ENCODE results near the gene NPLOC4. TPM values are rescaled to one million over a fixed set of nuclear protein-coding genes. Genes with fewer than 3 reads are reported as not detected.

The NPLOC4 gene
- total RNA-seq, 2 donors from 2014 or later = 69.3 to 70.4 TPM

- Histone ChIP-seq H3K36me3 (peaks cover 60% of the 10 kb centered on the region), H3K27me3 (no peaks in the 10 kb centered on the region), H3K27ac (peak overlapping the region; percentile 4 to 37), H3K4me3 (no peak overlapping the region), H3K9me3 (no peaks in the 10 kb centered on the region), H3K4me1 (peaks cover 0 to 34% of the 10 kb centered on the region in 2 donors)
- TF ChIP-seq, protein P1, sequence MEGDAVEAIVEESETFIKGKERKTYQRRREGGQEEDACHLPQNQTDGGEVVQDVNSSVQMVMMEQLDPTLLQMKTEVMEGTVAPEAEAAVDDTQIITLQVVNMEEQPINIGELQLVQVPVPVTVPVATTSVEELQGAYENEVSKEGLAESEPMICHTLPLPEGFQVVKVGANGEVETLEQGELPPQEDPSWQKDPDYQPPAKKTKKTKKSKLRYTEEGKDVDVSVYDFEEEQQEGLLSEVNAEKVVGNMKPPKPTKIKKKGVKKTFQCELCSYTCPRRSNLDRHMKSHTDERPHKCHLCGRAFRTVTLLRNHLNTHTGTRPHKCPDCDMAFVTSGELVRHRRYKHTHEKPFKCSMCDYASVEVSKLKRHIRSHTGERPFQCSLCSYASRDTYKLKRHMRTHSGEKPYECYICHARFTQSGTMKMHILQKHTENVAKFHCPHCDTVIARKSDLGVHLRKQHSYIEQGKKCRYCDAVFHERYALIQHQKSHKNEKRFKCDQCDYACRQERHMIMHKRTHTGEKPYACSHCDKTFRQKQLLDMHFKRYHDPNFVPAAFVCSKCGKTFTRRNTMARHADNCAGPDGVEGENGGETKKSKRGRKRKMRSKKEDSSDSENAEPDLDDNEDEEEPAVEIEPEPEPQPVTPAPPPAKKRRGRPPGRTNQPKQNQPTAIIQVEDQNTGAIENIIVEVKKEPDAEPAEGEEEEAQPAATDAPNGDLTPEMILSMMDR (IDR thresholded peaks at IDR 0.05) = no peak
- DNase-seq (ENCODE audit: low spot score) = no peak
These were observed 27.2 kb downstream of the NPLOC4 start for GRCh38 chr17:81609541-81610311.

DNA sequence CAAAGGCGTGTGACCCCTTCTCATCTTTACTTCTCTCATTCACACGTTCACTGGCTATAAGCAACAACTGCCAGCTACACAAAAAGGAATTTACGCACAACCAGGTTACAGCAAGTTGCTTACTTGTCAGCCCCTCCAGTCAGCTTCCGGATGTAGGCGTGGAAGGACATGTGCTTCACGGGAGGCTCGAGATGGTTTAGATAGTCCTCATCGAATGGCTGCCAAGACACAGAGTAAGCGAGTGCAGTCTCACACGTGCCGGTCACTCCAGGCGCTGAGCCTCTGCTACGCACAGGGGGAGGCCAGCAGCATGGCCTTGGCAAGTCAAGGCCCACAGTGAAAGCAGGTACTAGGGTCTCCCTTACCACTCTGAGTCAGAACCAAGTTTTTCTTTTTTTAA, 28.3 kb downstream of the NPLOC4 start:
- Histone ChIP-seq H3K36me3 (peaks cover 71% of the 10 kb centered on the region), H3K4me3 (no peak overlapping the region), H3K9me3 (no peaks in the 10 kb centered on the region), H3K27ac (no peak overlapping the region), H3K4me1 (peaks cover 0 to 24% of the 10 kb centered on the region in 2 donors), H3K27me3 (no peaks in the 10 kb centered on the region)
- TF ChIP-seq, protein P1 (IDR thresholded peaks at IDR 0.05) = no peak
- no peak for DNase-seq (ENCODE audit: low spot score)

DNA sequence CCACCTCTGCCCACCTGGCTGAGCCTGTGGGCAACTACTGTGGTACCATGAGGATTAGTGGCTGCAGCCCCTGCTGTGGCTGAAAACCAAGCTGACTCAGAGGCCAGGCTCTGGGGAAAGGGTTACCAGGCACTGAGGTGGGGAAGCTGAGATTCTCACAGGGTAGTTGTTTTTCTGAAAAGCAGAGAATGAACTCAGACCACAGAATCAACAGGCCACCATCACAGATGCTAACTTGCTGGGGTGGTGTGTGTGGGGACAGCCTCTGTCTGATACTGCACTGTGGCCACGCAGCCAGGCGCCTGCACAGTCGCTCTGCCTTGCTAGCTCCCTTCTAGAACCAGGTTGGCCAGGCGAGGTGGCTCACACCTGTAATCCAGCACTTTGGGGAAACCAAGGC, 28.8 kb downstream of the NPLOC4 start:
- Histone ChIP-seq H3K27me3 (no peaks in the 10 kb centered on the region), H3K27ac (no peak overlapping the region), H3K4me3 (no peak overlapping the region), H3K36me3 (peaks cover 75% of the 10 kb centered on the region), H3K4me1 (peaks cover 0 to 22% of the 10 kb centered on the region in 2 donors), H3K9me3 (no peaks in the 10 kb centered on the region)
- DNase-seq (ENCODE audit: low spot score) = no peak
- TF ChIP-seq, protein P1 (IDR thresholded peaks at IDR 0.05) = no peak

GRCh38 chr17:81607431-81607830, 29.5 kb downstream of the NPLOC4 start:
- H3K36me3 ChIP-seq = peaks cover 75% of the 10 kb centered on the region

DNA sequence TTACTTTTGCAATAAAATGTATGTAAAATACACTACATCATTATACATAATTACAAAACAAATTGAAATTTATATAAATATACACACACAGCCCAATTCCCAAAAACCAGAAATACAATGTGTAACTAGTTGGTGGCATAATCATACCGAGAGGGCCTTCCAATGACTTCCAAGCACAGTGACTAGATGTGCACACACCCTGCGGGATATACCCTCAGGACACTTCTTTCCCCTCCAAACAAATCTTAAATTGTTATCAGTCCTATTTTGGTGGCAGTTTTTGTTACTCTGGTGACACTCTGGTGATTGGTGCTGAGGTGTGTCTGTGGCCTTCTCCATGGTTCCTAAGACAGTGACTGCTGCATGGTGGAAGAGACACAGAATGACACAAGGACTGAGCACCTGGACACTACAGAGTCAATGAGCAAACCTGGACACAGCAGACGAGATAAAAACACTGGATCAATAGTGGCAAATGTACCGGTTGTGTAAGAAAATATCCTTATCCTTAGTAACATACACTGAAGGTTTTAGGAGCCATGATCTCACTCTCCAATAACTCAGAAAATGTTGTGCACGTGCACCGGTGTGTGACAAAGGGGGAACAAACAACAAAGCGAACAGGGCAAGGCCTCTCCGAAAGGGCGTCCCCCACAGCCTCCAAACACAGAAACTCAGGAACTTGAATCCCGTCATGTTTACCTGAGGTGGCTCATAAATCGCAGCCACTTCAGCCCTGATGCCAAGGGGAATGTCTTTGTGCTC, 32.9 kb downstream of the NPLOC4 start:
- peaks cover 0 to 20% of the 10 kb centered on the region in 2 donors for H3K4me1 ChIP-seq
- no peak overlapping the region for H3K4me3 ChIP-seq
- H3K9me3 ChIP-seq = no peaks in the 10 kb centered on the region
- H3K36me3 ChIP-seq = peaks cover 82% of the 10 kb centered on the region
- TF ChIP-seq, protein P1 (IDR thresholded peaks at IDR 0.05) = no peak
- H3K27me3 ChIP-seq = no peaks in the 10 kb centered on the region
- DNase-seq (ENCODE audit: low spot score) = no peak
- H3K27ac ChIP-seq = no peak overlapping the region

More at GRCh38 chr17:81607431-81607830, 29.5 kb downstream of the NPLOC4 start:
- no peak overlapping the region for H3K27ac ChIP-seq
- no peak overlapping the region for H3K4me3 ChIP-seq
- TF ChIP-seq, protein P1 (IDR thresholded peaks at IDR 0.05) = no peak
- no peaks in the 10 kb centered on the region for H3K27me3 ChIP-seq
- no peak for DNase-seq (ENCODE audit: low spot score)
- H3K9me3 ChIP-seq = no peaks in the 10 kb centered on the region
- peaks cover 0 to 19% of the 10 kb centered on the region in 2 donors for H3K4me1 ChIP-seq

Data from right atrium auricular region (tissue), 2 donors.